OCI-LY3 (cell line): ENCODE data around the gene EPHB2.

Experiments used
- EZH2phosphoT487 ChIP-seq: fragments of 200-600 bp; shearing (Covaris generic); IDR thresholded peaks from 2 replicates; pipeline ENCODE4 v1.6.1; 2018; ENCODE audit warnings: antibody characterized with exemption, mixed run types, low read depth
- TF ChIP-seq, protein P1 (sequence below): fragments of 200-600, 300-600 bp; sonication (generic); IDR thresholded peaks from 2 replicates; pipeline ENCODE4 v1.5.1; 2014; ENCODE audit warnings: antibody characterized with exemption, low read length, low read depth

DNA sequence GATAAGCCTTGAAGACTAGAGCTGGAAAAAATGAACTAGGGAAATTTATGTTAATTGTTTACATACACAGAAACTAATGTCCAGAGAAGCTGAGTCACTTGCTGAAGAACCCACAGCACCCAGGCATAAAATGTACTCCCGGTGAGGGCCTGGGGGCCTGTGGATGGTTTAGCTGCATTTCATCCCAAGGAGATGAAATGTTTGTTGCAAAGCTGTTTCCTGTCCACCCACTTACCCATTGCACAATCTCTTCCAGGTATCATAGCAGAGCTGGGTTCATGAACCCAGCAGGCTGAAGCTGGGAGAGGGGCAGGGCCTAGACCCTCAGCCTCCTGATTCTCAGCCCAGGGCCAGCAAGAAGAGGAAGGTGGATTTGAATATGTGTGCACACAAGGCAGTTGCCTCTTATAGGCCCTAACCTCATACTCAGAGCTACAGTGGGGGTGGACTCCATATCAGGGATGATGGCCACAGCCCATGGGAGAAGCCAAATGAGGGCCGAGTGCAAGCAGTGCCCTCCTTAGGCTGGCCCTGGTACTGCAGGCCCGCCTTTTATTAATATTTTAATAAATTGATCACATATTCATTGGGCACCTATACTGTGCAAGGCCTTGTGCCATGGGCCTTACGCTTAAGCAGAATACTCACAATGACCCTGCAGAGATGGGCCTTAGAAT is 151.3 kb downstream of the EPHB2 start:
- TF ChIP-seq, protein P1, sequence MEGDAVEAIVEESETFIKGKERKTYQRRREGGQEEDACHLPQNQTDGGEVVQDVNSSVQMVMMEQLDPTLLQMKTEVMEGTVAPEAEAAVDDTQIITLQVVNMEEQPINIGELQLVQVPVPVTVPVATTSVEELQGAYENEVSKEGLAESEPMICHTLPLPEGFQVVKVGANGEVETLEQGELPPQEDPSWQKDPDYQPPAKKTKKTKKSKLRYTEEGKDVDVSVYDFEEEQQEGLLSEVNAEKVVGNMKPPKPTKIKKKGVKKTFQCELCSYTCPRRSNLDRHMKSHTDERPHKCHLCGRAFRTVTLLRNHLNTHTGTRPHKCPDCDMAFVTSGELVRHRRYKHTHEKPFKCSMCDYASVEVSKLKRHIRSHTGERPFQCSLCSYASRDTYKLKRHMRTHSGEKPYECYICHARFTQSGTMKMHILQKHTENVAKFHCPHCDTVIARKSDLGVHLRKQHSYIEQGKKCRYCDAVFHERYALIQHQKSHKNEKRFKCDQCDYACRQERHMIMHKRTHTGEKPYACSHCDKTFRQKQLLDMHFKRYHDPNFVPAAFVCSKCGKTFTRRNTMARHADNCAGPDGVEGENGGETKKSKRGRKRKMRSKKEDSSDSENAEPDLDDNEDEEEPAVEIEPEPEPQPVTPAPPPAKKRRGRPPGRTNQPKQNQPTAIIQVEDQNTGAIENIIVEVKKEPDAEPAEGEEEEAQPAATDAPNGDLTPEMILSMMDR, result peak; percentile 52
- TF ChIP-seq EZH2phosphoT487, result no peak
